ENCODE measurements around the gene SOSTDC1.

DNA sequence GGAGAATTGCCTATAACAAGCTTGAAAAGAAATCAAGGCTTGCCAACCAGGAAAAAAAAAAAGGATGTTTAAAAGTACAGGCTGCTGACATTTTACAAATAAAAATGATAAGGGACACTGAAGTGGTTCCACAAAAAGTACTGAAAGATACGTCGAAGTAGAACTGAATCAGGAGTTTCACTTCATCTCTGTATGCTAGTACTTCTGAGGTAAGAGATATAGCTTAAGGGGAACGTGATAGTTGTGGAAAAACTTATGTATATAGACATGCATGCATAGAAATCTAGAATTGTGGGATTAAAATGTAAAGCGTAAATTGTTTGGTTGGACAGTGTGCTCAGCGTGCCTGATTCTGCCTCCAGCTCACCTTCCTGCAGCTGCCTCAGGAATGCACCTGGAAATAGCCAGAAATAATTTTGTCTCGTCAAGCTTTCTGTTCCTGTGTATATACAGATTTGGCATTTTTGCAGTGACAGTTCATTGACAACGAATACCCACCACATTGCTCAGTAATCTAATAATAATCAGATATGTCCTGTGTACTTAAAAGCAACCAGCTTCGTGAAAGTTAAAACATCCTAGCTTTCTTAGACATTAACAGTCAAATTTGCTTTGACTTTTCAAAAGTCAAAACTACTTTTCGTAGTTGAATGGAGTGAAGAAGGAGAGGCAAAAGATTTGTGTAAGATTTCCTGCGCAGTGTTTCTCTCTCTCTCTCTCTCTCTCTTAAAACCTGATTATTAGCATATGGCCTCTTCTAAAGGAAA, 1.4 kb downstream of the SOSTDC1 start:
- TF ChIP-seq, protein P1, sequence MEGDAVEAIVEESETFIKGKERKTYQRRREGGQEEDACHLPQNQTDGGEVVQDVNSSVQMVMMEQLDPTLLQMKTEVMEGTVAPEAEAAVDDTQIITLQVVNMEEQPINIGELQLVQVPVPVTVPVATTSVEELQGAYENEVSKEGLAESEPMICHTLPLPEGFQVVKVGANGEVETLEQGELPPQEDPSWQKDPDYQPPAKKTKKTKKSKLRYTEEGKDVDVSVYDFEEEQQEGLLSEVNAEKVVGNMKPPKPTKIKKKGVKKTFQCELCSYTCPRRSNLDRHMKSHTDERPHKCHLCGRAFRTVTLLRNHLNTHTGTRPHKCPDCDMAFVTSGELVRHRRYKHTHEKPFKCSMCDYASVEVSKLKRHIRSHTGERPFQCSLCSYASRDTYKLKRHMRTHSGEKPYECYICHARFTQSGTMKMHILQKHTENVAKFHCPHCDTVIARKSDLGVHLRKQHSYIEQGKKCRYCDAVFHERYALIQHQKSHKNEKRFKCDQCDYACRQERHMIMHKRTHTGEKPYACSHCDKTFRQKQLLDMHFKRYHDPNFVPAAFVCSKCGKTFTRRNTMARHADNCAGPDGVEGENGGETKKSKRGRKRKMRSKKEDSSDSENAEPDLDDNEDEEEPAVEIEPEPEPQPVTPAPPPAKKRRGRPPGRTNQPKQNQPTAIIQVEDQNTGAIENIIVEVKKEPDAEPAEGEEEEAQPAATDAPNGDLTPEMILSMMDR (IDR thresholded peaks at IDR 0.05) = no peak
- TF ChIP-seq POLR2A (IDR thresholded peaks at IDR 0.05) = no peak
